SW480 (cell line): ENCODE data around the gene SDHA.
"Not testable (repeated sequence)": the region's sequence is repeated elsewhere in the genome, so short reads cannot be mapped to it uniquely, and the experiment has no call there.

Experiments used
- DNase-seq: peaks from one replicate; pipeline ENCODE4 v3.0.0-alpha.2; 2016; ENCODE audit warnings: low spot score

The SDHA gene

DNA sequence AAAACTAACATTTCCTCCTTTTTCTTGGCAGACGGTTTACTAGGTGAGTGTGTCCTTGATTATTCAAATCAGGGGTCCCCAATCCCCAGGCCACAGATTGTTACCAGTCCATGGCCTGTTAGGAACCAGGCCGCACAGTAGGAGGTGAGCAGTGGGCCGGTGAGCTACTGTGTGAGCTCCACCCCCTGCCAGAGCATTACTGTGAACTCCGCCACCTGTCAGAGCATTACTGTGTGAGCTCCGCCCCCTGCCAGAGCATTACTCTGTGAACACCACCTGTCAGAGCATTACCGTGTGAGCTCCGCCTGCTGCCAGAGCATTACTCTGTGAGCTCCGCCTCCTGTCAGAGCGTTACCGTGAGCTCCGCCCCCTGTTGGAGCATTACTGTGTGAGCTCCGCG is 39.0 kb downstream of the SDHA start:
- DNase-seq = no peak

DNA sequence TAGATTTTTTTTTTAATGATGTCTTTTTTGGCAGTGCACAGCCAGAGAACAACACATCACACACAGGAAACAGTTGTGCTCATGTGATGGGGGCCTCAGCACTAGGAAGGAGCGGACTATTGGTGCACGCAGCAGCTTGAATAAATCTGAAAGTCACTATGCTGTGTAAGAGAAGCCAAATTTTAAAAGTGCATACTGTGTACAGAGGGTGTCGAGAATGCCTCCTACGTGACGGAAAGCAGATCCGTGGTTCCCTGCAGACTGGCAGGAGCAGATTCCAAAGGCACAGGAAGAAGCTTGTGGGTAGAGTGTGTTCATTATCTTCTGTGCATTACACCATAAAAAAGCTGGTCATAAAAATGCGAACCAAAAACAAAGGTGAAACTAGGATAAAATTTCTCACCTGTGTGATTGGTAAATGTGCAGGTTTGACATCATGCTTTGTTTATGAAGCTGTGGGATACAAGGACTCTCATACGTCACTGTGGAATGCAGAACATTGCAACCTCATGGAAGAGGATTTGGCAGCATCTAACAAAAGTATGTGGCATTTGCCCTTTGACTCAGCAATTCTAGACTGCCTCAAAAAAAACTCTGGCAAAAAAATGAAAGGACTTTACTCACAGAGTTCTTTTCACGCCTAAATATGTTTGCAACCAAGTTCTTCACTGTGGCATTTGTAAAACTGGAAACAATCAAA is 45.3 kb downstream of the SDHA start:
- not testable (repeated sequence) for DNase-seq

DNA sequence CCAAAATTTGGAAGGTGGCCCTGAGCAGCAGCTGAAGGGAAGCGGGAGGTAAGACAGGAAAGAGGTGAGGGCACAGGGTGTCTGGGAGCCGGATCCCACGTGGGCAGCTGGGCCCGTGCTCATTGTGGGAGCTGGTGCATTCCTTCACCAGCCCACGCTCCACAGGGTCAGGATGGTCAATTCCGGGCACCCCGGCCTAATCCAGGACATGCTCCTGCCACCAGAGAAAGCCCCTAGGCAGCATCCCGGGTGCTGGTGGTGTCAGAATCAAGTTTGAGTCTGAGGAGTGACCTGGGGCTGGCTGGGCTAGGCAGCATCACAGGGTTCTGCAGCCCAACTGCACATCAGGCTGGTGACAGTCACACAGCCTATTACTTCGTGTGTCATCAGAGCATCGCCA is 46.2 kb downstream of the SDHA start:
- DNase-seq = no peak

DNA sequence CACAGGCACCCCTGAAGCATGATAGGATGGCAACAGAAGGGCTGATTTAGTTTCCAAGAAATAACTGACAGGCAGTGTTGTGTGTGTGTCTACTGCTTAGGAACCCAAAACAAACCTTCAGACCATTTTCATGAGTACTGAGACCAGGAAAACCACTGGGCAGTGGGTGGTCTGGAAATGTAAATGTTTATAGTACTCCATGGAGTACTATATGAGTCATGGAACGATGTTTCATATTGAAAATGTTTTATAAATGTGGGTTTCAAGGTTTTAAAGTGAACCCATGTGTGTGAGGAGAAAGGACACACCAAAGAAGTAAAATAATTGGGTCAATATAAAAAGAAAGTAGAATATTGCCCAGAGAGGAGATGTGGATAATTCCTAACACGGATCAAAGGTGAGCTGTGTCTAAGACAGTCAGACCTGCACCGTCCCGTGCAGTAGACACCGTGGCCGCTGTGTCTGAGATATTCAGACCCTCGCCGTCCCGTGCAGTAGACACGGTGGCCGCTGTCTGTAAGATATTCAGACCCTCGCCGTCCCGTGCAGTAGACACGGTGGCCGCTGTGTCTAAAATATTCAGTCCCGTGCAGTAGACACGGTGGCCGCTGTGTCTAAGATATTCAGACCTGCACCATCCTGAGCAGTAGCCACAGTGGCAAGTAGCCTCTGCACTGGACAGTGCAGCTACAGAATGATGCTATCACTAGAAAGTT is 48.3 kb downstream of the SDHA start:
- DNase-seq = not testable (repeated sequence)

DNA sequence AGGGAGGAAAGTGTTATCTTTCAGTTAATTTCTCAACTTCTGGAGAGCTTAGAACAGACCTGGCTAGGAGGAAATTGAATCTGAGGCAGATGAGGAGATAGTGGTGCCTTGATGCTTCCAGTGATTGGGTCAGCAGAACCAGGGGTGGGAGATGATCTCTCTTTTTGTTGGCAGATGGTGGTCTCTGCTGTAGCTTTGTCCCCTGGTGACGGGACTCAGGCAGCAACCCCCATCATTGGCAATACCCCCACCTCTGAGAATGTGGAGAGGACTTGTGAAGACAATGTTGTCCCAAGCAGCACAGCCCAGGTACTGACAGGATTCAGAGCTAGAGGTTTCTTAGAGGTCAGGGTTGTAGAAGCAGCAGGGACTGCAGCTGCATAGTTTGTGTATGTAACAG is 49.6 kb downstream of the SDHA start:
- DNase-seq = no peak

DNA sequence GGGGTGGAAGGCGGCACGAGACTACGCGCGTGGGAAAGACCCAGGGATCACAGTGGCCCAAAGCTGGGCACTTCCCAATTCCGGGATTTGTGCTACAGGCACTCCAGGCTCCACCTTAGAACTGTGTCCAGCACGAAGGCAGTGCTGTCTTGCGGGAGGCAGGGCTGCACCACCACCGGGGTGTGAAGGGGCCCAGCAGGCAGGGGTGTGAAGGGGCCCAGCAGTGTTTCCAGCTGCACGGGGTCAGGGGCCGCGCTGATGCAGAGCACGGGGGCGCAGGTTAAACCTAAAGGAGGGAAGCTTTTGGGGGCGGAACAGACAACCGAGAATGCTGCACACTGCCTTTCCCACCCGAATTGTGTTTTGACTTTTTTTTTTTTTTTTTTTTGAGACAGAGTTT is 52.2 kb downstream of the SDHA start:
- DNase-seq = no peak

DNA sequence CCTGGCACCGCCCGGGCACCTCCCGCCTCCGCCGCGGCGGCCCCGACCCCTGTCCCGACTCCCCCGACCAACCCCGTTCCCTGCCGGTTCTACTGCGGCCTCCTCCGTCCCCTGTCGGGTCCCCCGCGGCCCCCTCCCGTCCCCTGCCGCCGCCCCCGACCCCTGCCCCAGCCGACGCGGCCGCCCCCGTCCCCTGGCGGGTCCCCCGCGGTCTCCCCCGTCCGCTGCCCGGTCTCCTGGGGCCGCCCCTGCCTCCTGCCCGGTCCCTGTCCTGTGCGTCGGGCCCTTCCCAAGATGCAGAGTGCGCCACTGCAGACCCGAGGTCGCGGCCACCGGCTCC is 53.7 kb downstream of the SDHA start:
- not testable (repeated sequence) for DNase-seq

DNA sequence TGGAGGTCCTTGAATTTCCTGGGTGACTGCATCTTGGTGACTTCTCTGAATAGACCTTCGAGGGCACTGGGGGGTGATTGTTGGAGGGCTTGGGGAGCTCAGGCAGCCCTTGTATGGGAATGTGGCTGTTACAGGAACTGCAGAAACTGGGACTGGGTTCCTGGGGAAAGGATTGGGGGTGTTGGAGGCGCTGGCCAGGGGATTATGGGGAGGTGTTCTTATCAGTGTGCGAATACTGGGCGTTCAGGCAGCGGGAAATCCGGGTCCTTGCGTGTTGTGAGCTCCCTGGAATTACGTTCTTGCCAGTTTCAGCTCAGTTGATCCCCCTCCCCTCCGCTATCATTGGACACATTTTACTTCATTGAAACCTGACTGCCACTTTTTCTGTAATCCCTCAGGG is 55.0 kb downstream of the SDHA start:
- not testable (repeated sequence) for DNase-seq

DNA sequence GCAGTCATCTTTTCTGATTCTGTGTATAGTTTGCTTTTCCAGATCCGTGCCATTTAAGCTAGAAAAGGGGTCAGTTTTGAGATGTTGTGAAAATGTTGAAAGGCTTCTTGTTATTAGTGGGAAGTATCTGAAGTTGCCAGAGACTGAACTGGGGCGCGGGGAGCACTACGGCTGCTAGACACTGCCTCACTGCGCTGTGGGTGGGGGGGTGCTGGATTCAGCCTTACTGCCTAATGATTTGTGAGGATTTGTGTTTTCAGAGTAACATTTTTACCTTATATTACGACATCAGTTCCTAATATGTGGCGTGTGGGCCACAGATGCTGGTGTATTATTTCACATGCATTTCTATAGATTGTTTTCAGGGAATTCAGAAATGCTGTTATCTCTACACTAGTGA is 55.4 kb downstream of the SDHA start:
- DNase-seq = not testable (repeated sequence)

DNA sequence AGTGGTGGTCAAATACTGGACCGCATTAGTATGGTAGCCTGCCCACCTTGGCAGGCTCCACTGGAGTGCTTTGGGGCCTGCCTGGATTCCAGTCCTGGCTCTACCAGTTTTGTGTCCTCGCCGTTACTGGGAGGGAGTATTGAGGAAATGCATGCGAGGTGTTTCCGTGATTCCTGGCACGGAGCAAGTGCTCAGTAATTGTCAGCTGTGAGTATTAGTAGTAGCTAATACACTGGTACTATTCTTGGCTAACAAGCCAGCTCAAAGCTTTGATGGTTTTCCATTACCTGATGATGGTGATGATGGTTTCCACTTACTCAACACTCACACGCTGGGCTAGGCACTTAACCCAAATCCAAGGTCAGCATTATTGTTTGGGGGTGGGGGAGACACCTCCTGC is 56.2 kb downstream of the SDHA start:
- DNase-seq = not testable (repeated sequence)

DNA sequence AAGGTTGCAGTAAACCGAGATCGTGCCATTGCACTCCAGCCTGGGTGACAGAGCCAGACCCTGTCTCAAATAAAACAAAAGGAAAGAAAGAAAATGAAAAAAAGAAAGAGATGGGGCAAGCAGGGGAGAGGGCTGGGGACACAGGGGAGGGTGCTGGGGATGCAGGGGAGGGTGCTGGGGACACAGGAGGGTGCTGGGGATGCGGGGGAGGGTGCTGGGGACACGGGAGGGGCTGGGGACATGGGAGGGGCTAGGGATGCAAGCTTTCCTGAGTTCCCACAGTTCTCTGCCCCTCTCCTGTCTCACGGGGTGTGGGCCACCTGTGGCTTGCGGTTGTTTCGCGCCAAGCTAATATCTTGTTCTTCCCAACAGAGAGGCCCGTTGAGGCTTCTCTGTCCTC is 60.5 kb downstream of the SDHA start:
- DNase-seq = no peak

DNA sequence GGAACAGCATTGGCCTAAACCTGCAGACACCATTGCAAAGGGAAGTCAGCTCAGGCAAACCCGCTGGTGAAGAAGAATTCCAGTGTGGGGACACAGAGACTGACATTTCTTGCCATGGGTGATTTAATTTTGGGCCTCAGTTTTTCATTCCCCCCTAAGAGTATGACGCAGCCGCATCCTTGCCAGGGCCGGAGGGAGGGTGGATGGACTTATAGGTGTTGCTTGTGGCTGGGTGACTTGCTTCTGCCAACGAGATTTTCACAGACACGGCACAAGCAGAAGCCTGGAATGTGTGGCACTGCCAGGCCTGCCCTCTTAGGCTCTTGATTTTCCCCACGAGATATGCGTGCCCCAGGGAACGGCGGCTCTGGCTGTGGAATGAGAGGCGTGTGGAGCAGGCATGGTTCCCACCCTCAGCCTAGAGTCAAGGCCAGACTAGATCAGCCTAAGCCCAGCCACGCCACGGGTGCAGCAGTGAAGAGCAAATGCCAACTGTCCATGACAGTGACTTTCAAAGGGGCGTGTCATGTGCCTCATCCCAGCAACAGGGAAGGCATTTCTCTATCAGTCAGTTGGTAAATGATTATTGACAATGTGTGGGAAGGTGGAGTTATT is 61.0 kb downstream of the SDHA start:
- not testable (repeated sequence) for DNase-seq

DNA sequence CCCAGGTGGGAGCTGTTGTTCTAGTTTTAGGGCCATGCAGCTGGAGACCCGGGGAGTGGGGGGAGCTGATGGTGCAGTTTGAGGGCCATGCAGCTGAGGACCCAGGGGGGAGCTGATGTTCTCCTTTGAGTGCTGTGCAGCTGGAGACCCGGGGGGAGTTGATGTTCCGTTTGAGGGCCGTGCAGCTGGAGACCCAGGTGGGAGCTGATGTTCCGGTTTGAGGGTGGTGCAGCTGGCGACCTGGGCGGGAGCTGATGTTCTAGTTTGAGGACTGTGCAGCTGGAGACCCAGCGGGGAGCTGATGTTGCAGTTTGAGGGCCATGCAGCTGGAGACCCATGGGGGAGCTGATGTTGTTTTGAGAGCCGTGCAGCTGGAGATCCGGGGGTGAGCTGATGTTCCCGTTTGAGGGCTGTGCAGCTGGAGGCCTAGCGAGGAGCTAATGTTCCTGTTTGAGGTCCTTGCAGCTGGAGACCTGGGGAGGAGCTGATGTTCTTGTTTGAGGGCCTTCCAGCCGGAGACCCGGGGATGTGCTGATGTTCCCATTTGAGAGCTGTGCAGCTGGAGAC is 68.0 kb downstream of the SDHA start:
- no peak for DNase-seq

DNA sequence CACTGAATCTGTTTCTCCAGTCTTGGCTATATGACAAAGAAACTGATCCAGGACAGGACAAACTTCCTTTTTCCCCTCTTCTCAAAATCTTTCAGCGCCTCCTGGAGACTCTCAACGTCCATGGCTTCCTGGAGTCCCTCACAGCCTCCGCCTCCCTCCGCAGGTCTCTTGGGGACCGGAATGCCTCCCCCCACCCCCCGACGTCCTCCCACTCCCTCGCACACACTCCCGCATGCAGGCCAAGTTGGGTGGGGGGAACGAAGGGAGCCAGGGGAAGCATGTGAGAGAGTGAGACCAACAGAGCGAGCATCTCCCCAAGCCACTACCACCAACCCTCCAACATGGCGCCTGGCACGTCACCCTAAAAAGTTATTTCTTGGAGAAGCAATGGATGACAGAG is 72.1 kb downstream of the SDHA start:
- DNase-seq = not testable (repeated sequence)

DNA sequence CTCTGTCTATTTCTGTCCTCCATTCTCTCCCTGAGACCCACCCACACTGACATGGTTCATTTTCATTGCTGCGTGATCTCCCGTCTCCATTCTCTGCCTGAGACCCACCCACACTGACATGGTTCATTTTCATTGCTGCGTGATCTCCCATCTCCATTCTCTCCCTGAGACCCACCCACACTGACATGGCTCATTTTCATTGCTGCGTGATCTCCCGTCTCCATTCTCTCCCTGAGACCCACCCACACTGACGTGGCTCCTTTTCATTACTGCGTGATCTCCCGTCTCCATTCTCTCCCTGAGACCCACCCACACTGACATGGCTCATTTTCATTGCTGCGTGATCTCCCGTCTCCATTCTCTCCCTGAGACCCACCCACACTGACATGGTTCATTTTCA is 73.2 kb downstream of the SDHA start:
- not testable (repeated sequence) for DNase-seq

DNA sequence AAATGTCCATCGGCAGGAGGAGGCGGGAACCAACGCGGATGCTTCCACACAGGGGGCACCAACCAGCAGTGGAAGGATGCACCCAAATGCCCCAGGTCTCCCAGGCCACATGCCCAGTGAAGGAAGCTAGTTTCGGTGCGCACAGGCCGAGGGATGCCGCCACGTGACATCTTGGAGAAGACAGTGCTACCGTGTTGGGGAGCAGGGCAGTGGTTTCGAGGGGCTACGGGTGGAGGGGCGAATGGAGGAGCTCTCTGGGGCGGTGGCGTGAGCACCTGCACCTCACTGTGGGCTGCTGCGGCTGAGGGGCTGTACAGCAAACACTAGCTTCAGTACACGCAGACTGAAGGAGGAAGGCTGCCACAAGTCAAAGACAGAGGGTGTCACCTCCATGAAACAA is 76.7 kb downstream of the SDHA start:
- not testable (repeated sequence) for DNase-seq

DNA sequence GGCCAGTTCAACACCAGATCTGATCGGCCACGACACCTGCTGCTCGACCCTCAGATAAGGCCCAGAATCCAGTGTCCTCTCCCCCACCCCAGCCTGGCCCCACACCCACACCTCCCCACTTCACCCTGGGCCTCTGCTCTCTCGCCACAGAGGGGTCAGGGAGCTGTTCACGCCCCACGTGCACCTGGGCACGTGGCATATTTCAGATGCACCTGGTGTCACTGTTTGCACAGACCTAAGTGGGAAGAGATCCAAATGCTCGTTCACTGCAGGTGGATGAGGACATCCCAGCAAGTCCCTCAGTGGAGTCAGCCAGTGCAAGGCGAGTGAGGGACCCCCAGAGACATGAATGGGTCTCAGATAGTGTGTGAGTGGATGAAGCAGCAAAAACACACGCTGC is 78.1 kb downstream of the SDHA start:
- not testable (repeated sequence) for DNase-seq

DNA sequence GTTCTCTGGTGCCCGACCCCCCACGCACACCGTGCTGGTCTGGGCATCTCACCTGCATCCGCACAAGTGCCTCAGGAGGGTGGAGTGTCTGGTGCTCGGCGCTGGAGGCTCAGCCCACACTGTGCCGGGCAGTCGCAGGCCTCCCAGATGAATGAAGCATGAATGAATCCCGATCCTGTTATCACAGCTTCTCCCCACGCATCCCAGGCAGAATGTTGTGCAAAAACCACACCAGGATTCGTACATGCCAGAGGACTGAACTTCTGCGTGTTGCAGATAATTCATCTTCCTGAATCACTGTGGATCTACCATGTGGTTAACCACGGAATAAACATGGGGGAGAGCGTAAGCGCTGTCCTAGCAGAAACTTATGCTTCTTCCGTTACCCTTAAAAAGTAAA is 78.8 kb downstream of the SDHA start:
- peak; percentile 32 for DNase-seq

DNA sequence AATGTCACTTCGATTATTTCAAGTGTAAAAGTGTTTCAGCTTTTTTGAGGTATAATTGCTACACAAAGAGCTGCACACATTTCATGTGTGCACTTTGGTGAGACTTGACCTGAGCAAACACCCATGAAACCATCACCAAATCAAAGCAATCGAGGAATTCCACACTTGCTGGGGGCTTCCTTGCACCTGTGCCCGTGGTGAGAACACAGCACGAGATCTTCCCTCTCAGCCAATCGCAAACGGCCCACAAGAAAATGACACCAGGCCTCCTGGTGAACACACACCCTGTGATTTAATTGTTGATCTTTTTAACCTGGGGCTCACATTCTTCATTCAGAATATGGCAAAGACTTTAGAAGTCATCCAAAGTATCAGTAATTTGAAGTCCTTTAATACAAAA is 79.3 kb downstream of the SDHA start:
- DNase-seq = not testable (repeated sequence)

DNA sequence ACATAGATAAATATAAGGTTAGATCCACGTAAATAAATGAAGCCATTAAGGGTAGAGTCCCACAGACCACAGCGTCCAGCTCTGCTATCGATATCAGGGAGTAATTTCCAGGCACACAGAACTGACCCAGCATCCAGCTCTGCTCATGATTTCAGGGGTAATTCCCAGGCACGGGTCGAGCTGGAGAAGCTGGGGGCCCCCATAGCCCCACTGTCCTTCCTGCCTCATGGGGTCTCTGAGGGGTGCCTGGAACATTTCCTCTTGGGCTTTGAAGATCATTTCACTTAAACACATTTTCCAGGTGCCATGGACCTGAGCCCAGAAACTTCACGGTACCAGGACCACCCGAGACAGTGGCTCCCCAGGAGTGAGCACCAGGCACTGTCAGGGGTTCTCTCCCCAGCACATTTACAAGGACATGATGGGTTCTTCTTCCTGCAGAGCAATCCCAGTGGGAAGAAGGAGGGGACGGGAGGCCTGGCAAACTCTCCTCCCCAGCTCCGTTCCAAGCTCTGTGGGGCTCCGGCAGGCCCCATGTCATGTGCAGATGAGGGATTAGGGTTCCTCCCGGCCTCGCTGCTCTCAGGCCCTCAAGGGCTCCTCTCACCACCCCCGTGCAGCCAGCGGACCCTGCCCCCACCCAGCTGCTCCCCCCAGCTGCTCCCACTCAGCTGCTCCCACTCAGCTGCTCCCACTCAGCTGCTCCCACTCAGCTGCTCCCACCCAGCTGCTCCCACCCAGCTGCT is 80.0 kb downstream of the SDHA start:
- not testable (repeated sequence) for DNase-seq

DNA sequence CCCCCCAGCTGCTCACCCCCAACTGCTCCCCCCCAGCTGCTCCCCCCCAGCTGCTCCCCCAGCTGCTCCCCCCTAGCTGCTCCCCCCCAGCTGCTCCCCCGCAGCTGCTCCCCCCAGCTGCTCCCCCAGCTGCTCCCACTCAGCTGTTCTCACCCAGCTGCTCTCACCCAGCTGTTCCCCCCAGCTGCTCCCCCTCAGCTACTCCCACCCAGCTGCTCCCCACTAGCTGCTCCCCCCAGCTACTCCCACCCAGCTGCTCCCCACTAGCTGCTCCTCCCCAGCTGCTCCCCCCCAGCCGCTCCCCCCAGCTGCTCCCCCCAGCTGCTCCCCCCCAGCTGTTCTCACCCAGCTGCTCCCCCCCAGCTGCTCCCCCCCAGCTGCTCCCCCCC is 80.6 kb downstream of the SDHA start:
- DNase-seq = no peak

DNA sequence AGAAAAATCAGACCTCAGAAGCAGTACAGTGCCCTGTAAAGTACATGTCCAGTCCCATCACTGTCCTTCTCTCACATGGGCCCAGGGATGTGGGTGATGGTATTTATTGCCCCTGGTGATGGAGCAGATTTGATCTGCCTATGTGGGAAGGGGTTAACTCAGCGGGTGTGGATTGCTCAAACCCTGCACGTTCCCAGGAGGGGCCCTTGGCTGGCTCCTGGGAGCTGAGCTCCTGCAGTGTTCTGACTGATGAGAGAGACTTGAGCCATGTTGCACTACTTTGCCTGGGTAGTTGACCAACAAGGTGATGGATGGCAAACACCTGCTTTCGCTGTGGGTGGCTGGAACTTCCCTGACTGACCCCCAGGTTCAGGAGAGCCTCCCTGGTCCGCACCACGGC is 81.8 kb downstream of the SDHA start:
- DNase-seq = not testable (repeated sequence)
